ENCODE results near the gene ECT2.

ECT2 gene

DNA sequence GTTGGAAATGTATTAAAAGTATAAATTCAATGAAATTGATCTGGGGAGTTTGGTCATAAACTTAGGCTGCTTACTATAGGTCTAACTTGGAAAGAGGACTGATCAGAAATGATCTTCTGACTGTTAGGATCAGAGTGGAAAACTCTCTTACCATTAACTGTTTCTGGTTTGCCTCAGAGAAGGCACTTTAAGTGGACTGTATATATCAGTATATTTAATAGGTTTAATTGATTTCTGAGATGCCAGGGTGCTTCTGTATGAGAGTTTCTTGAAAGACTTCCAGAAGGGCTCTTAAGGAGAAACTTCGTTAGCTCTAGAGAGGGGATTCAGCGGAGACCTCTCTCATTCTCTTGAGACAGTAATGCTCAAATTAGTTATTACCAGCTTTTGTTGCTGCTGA lies 36.5 kb downstream of the ECT2 start:
- DNase-seq (ENCODE audit: low spot score) = no peak
- TF ChIP-seq CTCF (IDR thresholded peaks at IDR 0.05; ENCODE audit: extremely low read depth, missing control alignments) = no peak

GRCh38 chr3:172787746-172788145 lies 37.2 kb downstream of the ECT2 start:
- no peak for TF ChIP-seq CTCF (IDR thresholded peaks at IDR 0.05; ENCODE audit: extremely low read depth, missing control alignments)
- no peak for DNase-seq (ENCODE audit: low spot score)

DNA sequence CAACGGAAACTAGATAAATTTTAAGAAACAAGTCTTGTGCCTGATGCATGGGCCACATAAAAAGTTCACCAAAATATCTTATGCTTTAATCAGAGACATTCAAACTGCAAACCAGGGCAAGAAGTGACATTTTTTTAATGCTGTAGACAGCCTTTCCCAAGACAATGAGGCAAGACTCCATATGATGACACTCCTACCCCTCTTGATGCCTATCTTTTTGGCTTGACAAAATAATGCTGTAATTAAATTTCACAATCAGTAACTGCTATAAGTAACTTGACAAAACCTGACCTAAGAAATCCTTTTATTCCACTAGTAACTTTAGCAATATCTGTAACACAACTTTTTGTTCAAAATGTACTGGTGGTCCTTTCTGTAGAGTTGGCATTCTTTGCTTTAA lies 48.7 kb downstream of the ECT2 start:
- TF ChIP-seq CTCF (IDR thresholded peaks at IDR 0.05; ENCODE audit: extremely low read depth, missing control alignments) = no peak
- no peak for DNase-seq (ENCODE audit: low spot score)

GRCh38 chr3:172800156-172800555 lies 49.6 kb downstream of the ECT2 start:
- no peak for DNase-seq (ENCODE audit: low spot score)
- TF ChIP-seq CTCF (IDR thresholded peaks at IDR 0.05; ENCODE audit: extremely low read depth, missing control alignments) = no peak

- no peak for DNase-seq (ENCODE audit: low spot score)
- TF ChIP-seq CTCF (IDR thresholded peaks at IDR 0.05; ENCODE audit: extremely low read depth, missing control alignments) = no peak
Measured at GRCh38 chr3:172803489-172803888, 53.0 kb downstream of the ECT2 start.

- no peak for TF ChIP-seq CTCF (IDR thresholded peaks at IDR 0.05; ENCODE audit: extremely low read depth, missing control alignments)
- no peak for DNase-seq (ENCODE audit: low spot score)
Measured at GRCh38 chr3:172804323-172804722, 53.8 kb downstream of the ECT2 start.

- no peak for DNase-seq (ENCODE audit: low spot score)
- TF ChIP-seq CTCF (IDR thresholded peaks at IDR 0.05; ENCODE audit: extremely low read depth, missing control alignments) = peak; percentile 2
Measured at GRCh38 chr3:172808969-172809546, 58.5 kb downstream of the ECT2 start.
